ENCODE measurements around the gene S100A9.
"Not testable (repeated sequence)": the region's sequence is repeated elsewhere in the genome, so short reads cannot be mapped to it uniquely, and the experiment has no call there.

The S100A9 gene

DNA sequence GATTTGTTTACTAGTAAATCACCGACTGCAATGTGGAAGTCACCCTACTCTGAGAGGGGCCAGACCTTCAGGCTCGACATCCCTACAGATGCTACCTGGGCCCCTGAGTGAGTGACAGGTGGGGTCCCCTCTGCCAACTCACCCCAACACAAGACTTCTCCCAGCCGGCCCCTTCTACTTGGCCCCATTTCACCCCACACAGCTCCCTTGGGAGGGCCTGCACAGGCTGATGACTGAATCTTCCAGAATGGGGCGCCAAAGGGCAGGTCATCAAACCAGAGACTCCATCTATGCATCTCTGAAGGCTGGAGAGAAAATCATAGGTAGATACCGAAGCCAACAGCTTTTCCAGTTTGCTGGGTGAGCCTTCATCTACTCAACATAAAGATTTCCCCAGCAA, 42.6 kb downstream of the S100A9 start:
- Histone ChIP-seq H3K9me3 (ENCODE audit: control insufficient read depth, insufficient read depth, low read length) (no peaks in the 10 kb centered on the region), H3K27ac (ENCODE audit: low read depth, low read length) (no peak overlapping the region), H3K4me1 (ENCODE audit: control insufficient read depth, insufficient read depth, low read length) (no peaks in the 10 kb centered on the region), H3K4me3 (ENCODE audit: low read depth, low read length) (no peak overlapping the region), H3K27me3 (ENCODE audit: control insufficient read depth, insufficient read depth, low read length) (peaks cover 14% of the 10 kb centered on the region), H3K36me3 (ENCODE audit: control insufficient read depth, insufficient read depth, low read length) (no peaks in the 10 kb centered on the region), H3K9ac (ENCODE audit: low read depth, low read length) (no peak overlapping the region)

DNA sequence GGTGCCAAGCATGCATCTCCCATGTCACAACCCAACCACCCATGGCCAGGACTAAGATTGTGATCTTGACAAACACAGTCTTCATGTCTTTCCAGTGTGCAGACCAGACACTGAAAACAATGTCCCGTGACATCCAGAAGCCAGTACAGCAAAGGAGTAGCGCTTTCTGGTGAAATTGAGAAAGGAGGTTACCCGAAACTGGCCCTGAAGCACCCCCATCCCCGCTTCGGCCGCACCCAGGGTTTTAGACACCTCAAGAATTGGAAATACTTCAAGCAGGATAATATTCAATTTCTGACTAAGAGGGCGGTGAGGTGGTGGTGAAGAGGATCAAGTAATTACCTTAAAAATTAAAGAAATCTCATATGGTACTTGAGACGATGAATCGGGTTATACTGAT, 43.8 kb downstream of the S100A9 start:
- Histone ChIP-seq H3K36me3 (ENCODE audit: control insufficient read depth, insufficient read depth, low read length) (no peaks in the 10 kb centered on the region), H3K27ac (ENCODE audit: low read depth, low read length) (no peak overlapping the region), H3K27me3 (ENCODE audit: control insufficient read depth, insufficient read depth, low read length) (peaks cover 14% of the 10 kb centered on the region), H3K4me3 (ENCODE audit: low read depth, low read length) (no peak overlapping the region), H3K4me1 (ENCODE audit: control insufficient read depth, insufficient read depth, low read length) (no peaks in the 10 kb centered on the region), H3K9ac (ENCODE audit: low read depth, low read length) (no peak overlapping the region), H3K9me3 (ENCODE audit: control insufficient read depth, insufficient read depth, low read length) (no peaks in the 10 kb centered on the region)

DNA sequence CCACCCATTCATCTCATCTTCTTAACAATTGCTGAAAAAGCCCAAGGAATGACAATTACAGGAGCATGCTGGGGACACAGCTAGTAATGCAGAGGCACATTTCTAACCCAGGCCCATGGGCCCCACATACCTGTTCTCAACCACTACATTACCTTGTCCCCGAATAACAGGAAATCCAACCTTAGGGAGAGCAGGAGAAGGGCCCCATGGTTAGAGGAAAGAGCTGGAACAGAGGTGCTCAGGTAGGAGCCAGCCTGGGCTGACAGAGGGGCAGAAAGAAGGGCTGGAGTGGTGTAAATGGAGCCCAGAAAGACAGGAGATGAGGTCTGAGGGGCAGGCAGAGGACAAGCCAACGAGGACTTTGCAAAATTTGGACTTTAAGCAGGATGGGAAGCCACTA, 44.6 kb downstream of the S100A9 start:
- Histone ChIP-seq H3K4me1 (ENCODE audit: control insufficient read depth, insufficient read depth, low read length) (no peaks in the 10 kb centered on the region), H3K9me3 (ENCODE audit: control insufficient read depth, insufficient read depth, low read length) (no peaks in the 10 kb centered on the region), H3K27me3 (ENCODE audit: control insufficient read depth, insufficient read depth, low read length) (peaks cover 14% of the 10 kb centered on the region), H3K9ac (ENCODE audit: low read depth, low read length) (no peak overlapping the region), H3K4me3 (ENCODE audit: low read depth, low read length) (no peak overlapping the region), H3K27ac (ENCODE audit: low read depth, low read length) (no peak overlapping the region), H3K36me3 (ENCODE audit: control insufficient read depth, insufficient read depth, low read length) (no peaks in the 10 kb centered on the region)

DNA sequence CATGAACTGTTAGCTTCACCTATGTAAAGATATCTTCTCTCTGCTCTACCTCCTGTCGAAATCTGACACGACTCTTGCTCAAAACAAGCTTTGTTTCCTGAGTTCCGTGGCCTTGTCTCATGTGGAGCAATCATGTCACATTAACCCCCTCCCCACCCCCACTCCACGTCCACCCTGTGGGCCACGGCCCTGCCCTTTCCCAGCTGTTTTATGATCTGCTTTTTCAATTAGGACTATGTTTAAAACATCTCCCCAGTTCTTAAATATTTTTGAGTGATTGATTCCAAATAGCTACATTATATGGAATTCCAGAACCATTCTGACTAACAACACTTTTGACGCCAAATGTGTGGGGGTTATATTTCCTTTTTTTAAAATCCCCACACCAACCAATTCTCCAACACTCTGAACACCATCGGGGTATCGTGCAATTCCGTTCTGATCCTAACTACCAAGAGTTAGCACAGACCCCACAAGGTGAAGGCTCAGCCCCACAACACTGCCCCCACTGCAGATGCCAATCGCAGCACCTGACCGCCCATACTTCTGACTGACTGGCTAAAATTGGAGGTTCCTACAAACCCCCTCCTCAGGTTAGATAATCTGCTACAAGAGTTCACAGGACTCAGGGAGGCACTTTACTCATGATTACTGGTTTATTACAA, 45.9 kb downstream of the S100A9 start:
- no peak overlapping the region for H3K4me3 ChIP-seq (ENCODE audit: low read depth, low read length)
- no peaks in the 10 kb centered on the region for H3K4me1 ChIP-seq (ENCODE audit: control insufficient read depth, insufficient read depth, low read length)
- H3K9me3 ChIP-seq (ENCODE audit: control insufficient read depth, insufficient read depth, low read length): no peaks in the 10 kb centered on the region
- H3K36me3 ChIP-seq (ENCODE audit: control insufficient read depth, insufficient read depth, low read length): no peaks in the 10 kb centered on the region
- H3K27ac ChIP-seq (ENCODE audit: low read depth, low read length): no peak overlapping the region
- H3K9ac ChIP-seq (ENCODE audit: low read depth, low read length): no peak overlapping the region
- peaks cover 14% of the 10 kb centered on the region for H3K27me3 ChIP-seq (ENCODE audit: control insufficient read depth, insufficient read depth, low read length)

DNA sequence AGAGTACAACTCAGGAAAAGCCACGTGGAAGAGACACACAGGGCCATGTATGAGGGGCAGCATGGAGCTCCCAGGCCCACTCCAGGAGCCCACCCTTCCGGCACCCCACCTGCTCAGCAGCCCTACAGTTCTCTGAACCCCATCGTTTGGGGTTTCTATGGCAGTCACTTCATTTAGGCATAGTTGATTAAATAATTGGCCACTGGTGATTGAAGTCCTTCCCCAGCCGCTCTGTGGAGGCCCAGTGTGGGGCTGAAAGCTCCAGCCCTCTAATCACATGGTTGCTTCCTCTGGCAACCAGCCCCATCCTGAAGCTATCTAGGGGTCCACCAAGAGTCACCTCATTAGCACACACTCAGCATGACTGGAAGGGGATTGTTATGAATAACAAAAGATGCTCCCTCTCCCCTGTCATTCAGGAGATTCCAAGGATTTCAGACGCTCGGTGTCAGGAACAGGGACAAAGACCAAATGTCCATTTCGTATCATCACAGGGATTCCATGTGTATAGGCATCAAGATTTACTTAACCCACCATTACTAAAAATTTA, 46.5 kb downstream of the S100A9 start:
- no peak overlapping the region for H3K4me3 ChIP-seq (ENCODE audit: low read depth, low read length)
- H3K4me1 ChIP-seq (ENCODE audit: control insufficient read depth, insufficient read depth, low read length): no peaks in the 10 kb centered on the region
- peaks cover 14% of the 10 kb centered on the region for H3K27me3 ChIP-seq (ENCODE audit: control insufficient read depth, insufficient read depth, low read length)
- H3K36me3 ChIP-seq (ENCODE audit: control insufficient read depth, insufficient read depth, low read length): no peaks in the 10 kb centered on the region
- H3K9me3 ChIP-seq (ENCODE audit: control insufficient read depth, insufficient read depth, low read length): no peaks in the 10 kb centered on the region
- no peak overlapping the region for H3K9ac ChIP-seq (ENCODE audit: low read depth, low read length)
- no peak overlapping the region for H3K27ac ChIP-seq (ENCODE audit: low read depth, low read length)

DNA sequence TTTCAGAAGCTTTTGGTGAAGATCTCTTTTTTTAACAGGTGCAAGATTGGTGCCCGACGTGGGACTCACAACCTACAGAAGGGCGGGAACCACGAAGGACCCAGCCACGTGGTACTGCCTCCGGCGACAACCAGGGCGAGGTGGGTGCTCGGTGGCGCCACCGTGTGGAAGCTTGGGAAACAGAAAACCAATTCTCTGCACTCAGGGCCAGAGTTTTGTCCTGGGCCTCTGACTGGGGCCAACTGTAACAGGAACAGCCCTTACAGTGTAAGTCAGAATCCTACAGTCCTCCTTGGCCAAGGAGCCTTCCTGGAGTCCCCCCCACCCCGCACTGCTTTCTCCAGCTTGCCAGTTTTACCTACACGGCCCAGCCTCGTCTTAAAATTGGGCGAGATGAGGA, 47.1 kb downstream of the S100A9 start:
- no peaks in the 10 kb centered on the region for H3K36me3 ChIP-seq (ENCODE audit: control insufficient read depth, insufficient read depth, low read length)
- no peak overlapping the region for H3K9ac ChIP-seq (ENCODE audit: low read depth, low read length)
- peaks cover 14% of the 10 kb centered on the region for H3K27me3 ChIP-seq (ENCODE audit: control insufficient read depth, insufficient read depth, low read length)
- H3K4me3 ChIP-seq (ENCODE audit: low read depth, low read length): no peak overlapping the region
- no peak overlapping the region for H3K27ac ChIP-seq (ENCODE audit: low read depth, low read length)
- H3K9me3 ChIP-seq (ENCODE audit: control insufficient read depth, insufficient read depth, low read length): no peaks in the 10 kb centered on the region
- no peaks in the 10 kb centered on the region for H3K4me1 ChIP-seq (ENCODE audit: control insufficient read depth, insufficient read depth, low read length)

DNA sequence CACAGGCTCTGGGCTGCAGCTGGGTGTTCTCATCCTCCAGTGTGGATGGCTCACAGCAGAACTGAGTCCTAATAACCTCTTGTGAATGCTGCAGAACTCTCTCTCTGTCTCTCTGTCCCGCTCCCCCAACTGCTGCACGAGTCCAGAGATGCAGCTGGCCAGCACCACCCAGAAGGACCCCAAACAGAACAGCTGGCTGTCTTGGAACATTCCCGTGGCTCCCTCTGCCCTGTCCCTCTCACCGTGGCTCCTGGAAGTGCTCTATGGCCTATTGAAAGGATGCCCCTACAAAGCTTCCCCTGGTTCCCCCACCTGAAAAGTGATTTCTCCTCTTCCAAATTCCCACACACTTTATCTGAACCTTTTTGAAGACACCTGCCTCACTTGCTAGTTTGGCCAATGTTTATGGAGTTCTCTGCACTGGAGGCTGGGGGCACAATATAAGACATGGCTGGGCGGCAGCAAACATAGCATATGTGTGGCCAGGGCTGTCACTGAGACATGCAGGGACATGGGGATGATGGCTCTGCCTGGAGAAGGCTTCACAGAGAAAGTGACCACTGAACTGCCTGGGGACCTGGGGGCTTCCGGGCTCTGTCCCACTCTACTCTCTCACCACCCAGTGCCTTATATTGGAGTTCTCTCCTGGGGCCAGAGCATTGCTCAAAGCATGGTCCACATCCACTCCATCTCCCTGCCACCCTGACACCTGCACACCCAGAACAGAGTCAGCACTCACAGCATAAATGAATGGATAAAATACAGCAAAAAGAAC, 48.4 kb downstream of the S100A9 start:
- H3K36me3 ChIP-seq (ENCODE audit: control insufficient read depth, insufficient read depth, low read length); H3K4me1 ChIP-seq (ENCODE audit: control insufficient read depth, insufficient read depth, low read length); H3K4me3 ChIP-seq (ENCODE audit: low read depth, low read length); H3K9ac ChIP-seq (ENCODE audit: low read depth, low read length); H3K27ac ChIP-seq (ENCODE audit: low read depth, low read length); H3K9me3 ChIP-seq (ENCODE audit: control insufficient read depth, insufficient read depth, low read length): not testable (repeated sequence)
- peaks cover 14% of the 10 kb centered on the region for H3K27me3 ChIP-seq (ENCODE audit: control insufficient read depth, insufficient read depth, low read length)

DNA sequence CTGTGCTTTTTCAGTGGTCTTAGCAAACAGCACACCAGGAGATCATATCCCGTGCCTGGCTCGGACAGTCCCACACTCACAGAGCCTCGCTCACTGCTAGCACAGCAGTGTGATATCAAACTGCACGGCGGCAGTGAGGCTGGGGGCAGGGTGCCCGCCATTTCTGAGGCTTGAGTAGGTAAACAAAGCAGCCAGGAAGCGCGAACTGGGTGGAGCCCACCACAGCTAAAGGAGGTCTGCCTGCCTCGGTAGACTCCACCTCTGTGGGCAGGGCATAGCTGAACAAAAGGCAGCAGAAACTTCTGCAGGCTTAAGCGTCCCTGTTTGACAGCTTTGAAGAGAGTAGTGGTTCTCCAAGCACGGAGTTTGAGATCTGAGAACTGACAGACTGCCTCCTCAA, 49.6 kb downstream of the S100A9 start:
- peaks cover 14% of the 10 kb centered on the region for H3K27me3 ChIP-seq (ENCODE audit: control insufficient read depth, insufficient read depth, low read length)

More for the DNA sequence above, 49.6 kb downstream of the S100A9 start:
- H3K4me1 ChIP-seq (ENCODE audit: control insufficient read depth, insufficient read depth, low read length); H3K4me3 ChIP-seq (ENCODE audit: low read depth, low read length); H3K36me3 ChIP-seq (ENCODE audit: control insufficient read depth, insufficient read depth, low read length); H3K9me3 ChIP-seq (ENCODE audit: control insufficient read depth, insufficient read depth, low read length); H3K9ac ChIP-seq (ENCODE audit: low read depth, low read length); H3K27ac ChIP-seq (ENCODE audit: low read depth, low read length): not testable (repeated sequence)

Data from HUES48 (cell line).